ENCODE measurements around the gene ETS1. TPM values are rescaled to one million over a fixed set of nuclear protein-coding genes. Genes with fewer than 3 reads are reported as not detected.

ETS1 gene
- total RNA-seq, 4 donors from 2014 or later: 23.6 to 56.7 (median 29.2) TPM

GRCh38 chr11:128434411-128434810 is 152.9 kb downstream of the ETS1 start:
- 93 to 99% methylated on average over 4 of the region's 4 CpGs for WGBS, 2 donors (ENCODE audit: low coverage in 1 of 2)
- no peaks in the 10 kb centered on the region for H3K36me3 ChIP-seq
- DNase-seq: no peak
- H3K4me3 ChIP-seq: no peak overlapping the region
- no peak overlapping the region for H3K27ac ChIP-seq
- intact Hi-C loops (cut with DNase I; ENCODE audit: low total_unique reads) (no loop called here), in situ Hi-C loops (cut with MboI; ENCODE audit: low pct_ligation_motif_present in 1 of 4, low pct_unique_long_range_greater_than_20kb in 1 of 4, low sequenced_read_pairs in 3 of 4) (no loop called here)
- H3K4me1 ChIP-seq: no peaks in the 10 kb centered on the region
- no peak for TF ChIP-seq EP300 (IDR thresholded peaks at IDR 0.05; ENCODE audit: low read depth)
- TF ChIP-seq CTCF (IDR thresholded peaks at IDR 0.05): no peak
- no peaks in the 10 kb centered on the region for H3K27me3 ChIP-seq
- no peaks in the 10 kb centered on the region for H3K9me3 ChIP-seq

GRCh38 chr11:128432926-128433325 is 154.4 kb downstream of the ETS1 start:
- in situ Hi-C loops (cut with MboI; ENCODE audit: low pct_ligation_motif_present in 1 of 4, low pct_unique_long_range_greater_than_20kb in 1 of 4, low sequenced_read_pairs in 3 of 4): no loop called here
- H3K4me1 ChIP-seq: no peaks in the 10 kb centered on the region
- no peaks in the 10 kb centered on the region for H3K27me3 ChIP-seq
- TF ChIP-seq POLR2AphosphoS5 (IDR thresholded peaks at IDR 0.05) (no peak), CTCF (IDR thresholded peaks at IDR 0.05) (no peak), EP300 (IDR thresholded peaks at IDR 0.05; ENCODE audit: low read depth) (no peak), POLR2A (IDR thresholded peaks at IDR 0.05) (no peak)
- no peak overlapping the region for H3K4me3 ChIP-seq
- no peaks in the 10 kb centered on the region for H3K9me3 ChIP-seq
- no peaks in the 10 kb centered on the region for H3K36me3 ChIP-seq
- DNase-seq: no peak
- no peak overlapping the region for H3K27ac ChIP-seq
- intact Hi-C loops (cut with DNase I; ENCODE audit: low total_unique reads): no loop called here

GRCh38 chr11:128431931-128432330 is 155.4 kb downstream of the ETS1 start:
- Histone ChIP-seq H3K27me3 (no peaks in the 10 kb centered on the region), H3K4me1 (no peaks in the 10 kb centered on the region), H3K36me3 (no peaks in the 10 kb centered on the region), H3K4me3 (no peak overlapping the region), H3K27ac (no peak overlapping the region), H3K9me3 (no peaks in the 10 kb centered on the region)
- intact Hi-C loops (cut with DNase I; ENCODE audit: low total_unique reads) (no loop called here), in situ Hi-C loops (cut with MboI; ENCODE audit: low pct_ligation_motif_present in 1 of 4, low pct_unique_long_range_greater_than_20kb in 1 of 4, low sequenced_read_pairs in 3 of 4) (no loop called here)
- WGBS, 2 donors (ENCODE audit: low coverage in 1 of 2): 81% methylated on average over 4 of the region's 4 CpGs; no CpG with 5 or more reads in 1 of the 2 donors
- TF ChIP-seq POLR2AphosphoS5 (IDR thresholded peaks at IDR 0.05) (no peak), EP300 (IDR thresholded peaks at IDR 0.05; ENCODE audit: low read depth) (no peak), POLR2A (IDR thresholded peaks at IDR 0.05) (no peak)
- DNase-seq: no peak

GRCh38 chr11:128428935-128429334 is 158.4 kb downstream of the ETS1 start:
- Histone ChIP-seq H3K9me3 (no peaks in the 10 kb centered on the region), H3K27me3 (no peaks in the 10 kb centered on the region), H3K36me3 (no peaks in the 10 kb centered on the region), H3K4me1 (peaks cover 5 to 23% (median 20%) of the 10 kb centered on the region in 4 donors), H3K4me3 (no peak overlapping the region), H3K27ac (peak overlapping the region in 1 of 4 donors; percentile 27)
- in situ Hi-C loops (cut with MboI; ENCODE audit: low pct_ligation_motif_present in 1 of 4, low pct_unique_long_range_greater_than_20kb in 1 of 4, low sequenced_read_pairs in 3 of 4) (no loop called here), intact Hi-C loops (cut with DNase I; ENCODE audit: low total_unique reads) (no loop called here)
- TF ChIP-seq EP300 (IDR thresholded peaks at IDR 0.05; ENCODE audit: low read depth): no peak
- TF ChIP-seq CTCF (IDR thresholded peaks at IDR 0.05): no peak
- no peak for TF ChIP-seq POLR2AphosphoS5 (IDR thresholded peaks at IDR 0.05)
- no peak for TF ChIP-seq POLR2A (IDR thresholded peaks at IDR 0.05)
- no peak for DNase-seq
- WGBS, 2 donors (ENCODE audit: low coverage in 1 of 2): 76 to 80% methylated on average over 2 to 3 of the region's 3 CpGs

GRCh38 chr11:128424851-128425285 is 162.5 kb downstream of the ETS1 start:
- 42% methylated on average over 8 of the region's 8 CpGs; no CpG with 5 or more reads in 1 of the 2 donors for WGBS, 2 donors (ENCODE audit: low coverage in 1 of 2)
- H3K27ac ChIP-seq: peak overlapping the region; percentile 76 to 91 (median 82)
- DNase-seq: peak; percentile 86

More at GRCh38 chr11:128424851-128425285, 162.5 kb downstream of the ETS1 start:
- H3K36me3 ChIP-seq: no peaks in the 10 kb centered on the region
- no peaks in the 10 kb centered on the region for H3K9me3 ChIP-seq
- intact Hi-C loops (cut with DNase I; ENCODE audit: low total_unique reads): no loop called here
- in situ Hi-C loops (cut with MboI; ENCODE audit: low pct_ligation_motif_present in 1 of 4, low pct_unique_long_range_greater_than_20kb in 1 of 4, low sequenced_read_pairs in 3 of 4): no loop called here
- H3K4me3 ChIP-seq: no peak overlapping the region
- peak; percentile 58 for TF ChIP-seq POLR2A (IDR thresholded peaks at IDR 0.05)
- no peak for TF ChIP-seq CTCF (IDR thresholded peaks at IDR 0.05)
- peak in 2 of 3 donors; percentile 60 to 76 for TF ChIP-seq POLR2AphosphoS5 (IDR thresholded peaks at IDR 0.05)
- TF ChIP-seq EP300 (IDR thresholded peaks at IDR 0.05; ENCODE audit: low read depth): no peak
- H3K27me3 ChIP-seq: no peaks in the 10 kb centered on the region
- peaks cover 5 to 37% (median 29%) of the 10 kb centered on the region in 4 donors for H3K4me1 ChIP-seq

Measured in transverse colon (tissue), 4 donors.